ENCODE data around the gene TASL. TPM values are rescaled to one million over a fixed set of nuclear protein-coding genes. Genes with fewer than 3 reads are reported as not detected.
"Not testable (repeated sequence)": the region's sequence is repeated elsewhere in the genome, so short reads cannot be mapped to it uniquely, and the experiment has no call there.

Gene TASL
- total RNA-seq, 1 donor from 2014 or later = 1.9 TPM

DNA sequence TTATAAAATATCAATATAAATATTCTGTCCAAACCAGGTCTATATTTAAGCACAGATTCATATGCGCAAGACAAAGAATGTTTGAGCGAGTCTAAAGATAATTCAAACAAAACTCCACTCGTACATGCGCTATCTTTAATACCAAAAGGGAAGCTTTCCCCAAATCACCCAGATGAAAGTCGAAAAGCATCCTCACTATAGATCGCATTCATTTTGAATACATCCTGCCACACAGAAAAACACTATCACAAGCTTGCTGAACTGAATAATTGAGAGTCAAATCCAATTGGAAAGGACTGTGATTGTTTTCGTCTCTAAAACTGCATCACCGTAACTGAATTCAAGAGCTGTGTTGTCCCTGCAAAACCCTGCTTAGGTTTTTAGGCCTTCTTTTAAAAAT, 685 bp downstream of the TASL start:
- no peak for DNase-seq

DNA sequence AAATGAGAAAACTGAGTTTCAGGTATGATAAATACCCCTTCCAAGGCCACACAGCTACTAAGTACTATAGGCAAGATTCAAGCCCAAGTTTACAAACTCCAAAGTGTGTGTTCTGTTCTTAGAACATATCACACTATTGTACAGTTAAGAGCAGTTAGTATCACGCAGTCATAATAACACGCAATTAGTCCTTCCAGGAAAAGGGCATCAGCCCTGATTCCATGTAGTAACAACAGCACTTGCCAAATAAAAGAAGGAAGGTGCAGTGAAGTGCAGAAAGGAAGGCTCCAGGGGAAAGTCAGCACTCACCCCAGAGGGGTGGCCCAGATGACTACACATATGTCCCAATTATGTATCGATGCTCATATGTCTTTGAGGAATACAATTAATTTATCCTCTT, 4.4 kb downstream of the TASL start:
- no peak for DNase-seq

DNA sequence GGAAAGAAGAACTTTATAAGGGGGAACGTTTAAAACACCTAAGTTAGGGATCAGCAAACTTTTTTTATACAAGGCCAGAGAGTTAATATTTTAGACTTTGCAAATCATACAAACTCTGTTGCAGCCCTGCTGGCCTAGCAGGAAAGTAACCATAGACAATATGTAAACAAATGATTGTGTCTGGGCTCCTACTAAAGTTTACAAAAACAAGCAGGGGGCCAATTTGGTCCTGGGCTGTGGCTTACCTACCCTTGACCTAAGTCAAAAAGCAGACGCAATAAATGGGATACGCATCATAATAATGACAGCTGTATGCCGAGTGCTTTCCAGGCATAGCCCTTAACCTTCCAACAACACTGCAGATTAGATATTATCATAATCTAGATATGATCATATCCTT, 4.9 kb downstream of the TASL start:
- DNase-seq = no peak

DNA sequence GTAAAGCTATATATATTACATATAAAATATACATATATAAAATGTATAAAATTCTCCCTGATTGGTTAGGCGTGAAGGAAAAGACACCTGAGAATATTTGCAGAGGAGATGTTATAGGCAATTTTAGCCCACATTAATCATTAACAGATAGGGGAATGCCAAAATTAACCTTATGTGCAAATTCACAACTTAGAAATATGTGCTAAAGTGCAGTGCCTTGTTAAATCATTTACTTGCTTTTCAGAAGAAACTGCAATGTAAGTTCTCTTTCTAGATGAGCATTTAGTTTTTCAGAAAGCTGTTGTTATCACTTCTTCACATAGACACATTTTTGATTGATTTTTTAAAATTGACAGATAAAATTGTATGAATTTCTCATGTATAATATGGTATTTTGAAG, 5.6 kb downstream of the TASL start:
- DNase-seq = no peak

DNA sequence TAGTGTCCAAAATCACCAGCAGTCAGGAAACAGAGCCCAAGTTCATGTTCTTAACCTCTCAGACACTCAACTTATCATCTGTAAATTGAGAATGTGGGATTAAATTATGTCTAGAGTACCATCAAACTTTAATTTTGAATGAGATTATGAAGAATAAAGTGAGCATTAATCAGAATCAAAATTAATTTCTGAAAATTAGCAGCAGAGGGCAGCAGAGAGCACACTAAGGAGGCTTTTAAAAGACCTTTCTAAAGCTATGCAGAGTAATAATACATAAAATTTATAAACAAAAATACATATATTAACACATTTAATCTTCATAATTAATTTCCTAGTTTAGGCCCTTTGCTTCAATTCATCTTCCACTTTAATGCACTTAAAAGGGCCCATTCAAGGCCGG, 7.1 kb downstream of the TASL start:
- no peak for DNase-seq

DNA sequence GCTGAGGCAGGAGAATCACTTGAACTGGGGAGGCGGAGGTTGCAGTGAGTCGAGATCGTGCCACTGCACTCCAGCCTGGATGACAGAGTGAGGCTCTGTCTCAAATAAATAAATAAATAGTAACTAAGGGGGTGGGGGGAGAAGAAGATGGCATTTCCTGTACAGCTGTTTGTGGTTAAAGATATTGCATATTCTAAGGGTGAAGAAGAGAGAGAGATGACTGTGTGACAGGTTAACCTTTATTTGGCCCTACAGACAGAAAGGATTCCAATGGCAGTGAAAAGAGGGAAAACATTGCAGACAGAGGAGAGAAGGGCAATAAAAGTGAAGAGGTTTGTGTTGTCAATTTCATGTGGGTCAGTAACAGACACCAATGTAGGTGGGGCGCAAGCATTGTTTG, 9.4 kb downstream of the TASL start:
- DNase-seq = no peak

DNA sequence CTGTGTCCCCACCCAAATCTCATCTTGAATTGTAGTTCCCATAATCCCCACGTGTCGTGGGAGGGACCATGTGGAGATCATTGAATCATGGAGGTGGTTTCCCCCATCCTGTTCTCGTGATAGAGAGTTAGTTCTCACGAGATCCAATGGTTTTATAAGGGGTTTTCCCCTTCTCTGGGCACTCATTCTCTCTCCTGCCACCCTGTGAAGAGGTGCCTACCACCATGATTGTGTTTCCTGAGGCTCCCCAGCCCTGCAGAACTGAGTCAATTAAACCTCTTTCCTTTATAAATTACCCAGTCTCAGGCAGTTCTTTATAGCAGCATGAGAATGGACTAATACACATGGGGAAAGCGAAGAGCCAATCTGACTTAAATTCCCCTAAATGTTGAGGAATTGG, 14.5 kb downstream of the TASL start:
- not testable (repeated sequence) for DNase-seq

DNA sequence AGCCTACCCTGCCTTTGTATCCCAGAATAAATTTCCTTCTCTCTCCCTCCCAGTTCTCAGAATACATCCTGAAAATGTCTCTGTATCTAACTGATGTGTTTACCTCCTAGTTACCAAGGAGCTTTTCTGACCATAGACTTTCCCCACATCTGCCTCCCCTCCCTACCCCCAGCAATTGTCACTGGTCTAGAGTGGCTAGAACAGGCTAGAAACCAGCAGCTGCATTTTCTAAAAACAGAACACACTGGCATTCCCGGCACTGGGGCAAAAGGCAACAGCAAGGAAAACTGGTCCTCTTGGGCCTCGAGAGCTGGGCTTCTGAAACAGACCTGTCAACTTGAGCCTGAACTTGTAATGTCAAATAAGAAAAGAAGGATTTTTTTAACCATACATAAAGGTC, 16.4 kb downstream of the TASL start:
- DNase-seq = no peak

DNA sequence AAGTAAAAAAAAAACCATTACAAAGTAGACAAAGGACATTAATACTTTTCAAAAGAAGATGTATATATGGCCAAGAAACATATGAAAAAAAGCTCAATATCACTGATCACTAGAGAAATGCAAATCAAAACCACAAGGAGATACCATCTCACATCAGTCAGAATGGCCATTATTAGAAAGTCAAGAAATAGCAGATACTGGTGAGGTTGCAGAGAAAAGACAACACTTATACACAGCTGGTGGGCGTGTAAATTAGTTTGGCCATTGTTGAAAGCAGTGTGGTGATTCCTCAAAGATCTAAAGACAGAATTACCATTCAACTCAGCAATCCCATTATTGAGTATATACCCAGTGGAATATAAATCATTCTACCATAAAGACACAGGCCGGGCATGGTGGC, 39.3 kb downstream of the TASL start:
- no peak for DNase-seq

DNA sequence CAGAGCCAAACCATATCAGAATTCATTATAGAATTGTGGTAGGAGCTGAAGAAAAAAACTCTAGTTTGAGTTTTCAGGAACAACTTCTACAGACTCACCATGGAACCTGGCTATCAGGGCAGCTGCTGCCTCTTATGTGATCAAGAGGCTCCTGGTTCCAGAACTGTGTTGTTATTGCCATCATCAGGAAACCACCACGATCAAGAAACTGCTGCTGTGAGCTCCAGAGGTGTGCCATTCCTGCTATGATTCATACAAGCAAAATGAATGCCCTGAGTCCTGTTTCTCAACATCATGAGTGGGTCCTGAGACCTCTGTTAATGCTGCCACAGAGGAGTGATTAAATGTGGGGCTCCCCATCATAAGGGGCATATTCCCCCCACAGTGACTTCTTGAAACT, 43.7 kb downstream of the TASL start:
- no peak for DNase-seq

DNA sequence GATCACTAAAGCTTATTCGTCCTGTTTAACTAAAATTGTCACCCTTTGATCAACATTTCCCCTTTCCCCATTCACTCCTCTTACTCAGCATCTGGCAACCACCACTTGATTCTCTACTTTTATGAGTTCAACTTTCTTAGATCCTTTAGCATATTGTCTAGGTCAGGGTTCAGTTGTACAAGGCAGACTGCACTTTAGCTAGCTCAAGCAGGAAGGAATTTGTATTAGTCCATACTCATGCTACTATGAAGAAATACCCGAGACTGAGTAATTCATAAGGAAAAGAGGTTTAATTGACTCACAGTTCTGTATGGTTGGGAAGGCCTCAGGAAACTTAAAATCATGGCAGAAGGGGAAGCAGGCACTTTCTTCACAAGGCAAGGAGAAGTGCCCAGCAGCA, 44.3 kb downstream of the TASL start:
- DNase-seq = no peak

DNA sequence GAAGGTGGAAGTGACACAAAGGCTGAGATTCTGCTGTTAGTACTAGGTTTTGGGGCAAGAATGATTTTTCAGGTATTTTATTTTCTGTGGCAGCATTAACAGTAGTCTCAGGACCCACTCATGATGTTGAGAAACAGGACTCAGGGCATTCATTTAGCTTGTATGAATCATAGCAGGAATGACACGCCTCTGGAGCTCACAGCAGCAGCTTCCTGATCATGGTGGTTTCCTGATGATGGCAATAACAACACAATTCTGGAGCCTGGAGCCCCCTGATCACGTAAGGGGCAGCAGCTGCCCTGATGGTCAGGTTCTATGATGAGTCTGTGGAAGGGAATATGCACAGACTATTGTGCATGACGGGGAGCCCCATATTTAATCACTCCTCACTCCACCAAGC, 47.0 kb downstream of the TASL start:
- no peak for DNase-seq

DNA sequence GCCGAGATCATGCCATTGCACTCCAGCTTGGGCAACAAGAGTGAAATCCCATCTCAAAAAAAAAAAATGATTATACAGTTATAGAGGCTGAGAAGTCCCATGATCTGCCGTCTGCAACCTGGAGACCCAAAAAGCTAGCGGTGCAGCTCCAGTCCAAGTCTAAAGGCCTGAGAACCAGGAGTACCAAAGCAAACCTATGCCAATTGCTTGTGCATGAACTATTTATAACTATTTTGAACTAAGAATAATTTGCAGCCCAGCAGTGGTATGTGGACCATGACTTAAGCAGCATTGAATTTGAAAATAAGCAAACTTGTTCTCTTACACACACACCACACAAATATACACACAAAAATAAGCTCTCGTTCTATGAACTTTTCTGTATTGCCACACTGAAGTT, 51.8 kb downstream of the TASL start:
- DNase-seq = no peak

DNA sequence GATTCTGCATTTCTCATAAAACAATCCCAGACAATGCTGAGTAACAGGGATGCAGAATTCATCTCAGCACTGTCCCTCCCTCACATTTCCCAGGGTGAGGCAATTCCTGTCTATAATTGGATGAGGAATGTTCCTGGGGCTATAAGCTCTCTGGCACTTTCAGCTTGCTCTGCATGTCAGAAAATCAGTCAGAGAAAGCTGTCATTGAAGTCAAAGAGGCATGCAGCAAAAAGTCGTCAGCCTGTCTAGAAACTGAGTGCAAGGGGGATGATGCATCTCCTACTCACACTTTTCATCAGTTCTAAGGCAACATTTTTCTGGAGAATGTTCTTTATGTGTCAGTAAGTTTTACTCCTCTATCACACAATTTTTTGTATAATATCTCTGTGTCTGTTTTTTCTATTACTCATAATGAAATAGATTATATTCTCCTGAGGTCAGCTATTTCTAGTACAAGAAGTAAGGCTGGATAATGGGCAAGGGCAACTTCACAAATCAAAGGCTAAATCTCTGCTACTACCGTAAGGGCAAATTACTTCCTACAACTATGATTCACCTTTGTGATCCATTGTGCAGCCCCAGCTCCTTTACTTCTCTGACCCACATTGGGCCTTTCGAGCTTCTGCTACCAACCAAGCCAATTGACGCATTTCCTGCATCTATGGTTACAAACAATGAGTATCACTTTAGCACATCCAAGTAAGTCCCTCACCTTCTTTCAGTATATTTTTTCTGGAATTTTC, 56.0 kb downstream of the TASL start:
- no peak for DNase-seq

DNA sequence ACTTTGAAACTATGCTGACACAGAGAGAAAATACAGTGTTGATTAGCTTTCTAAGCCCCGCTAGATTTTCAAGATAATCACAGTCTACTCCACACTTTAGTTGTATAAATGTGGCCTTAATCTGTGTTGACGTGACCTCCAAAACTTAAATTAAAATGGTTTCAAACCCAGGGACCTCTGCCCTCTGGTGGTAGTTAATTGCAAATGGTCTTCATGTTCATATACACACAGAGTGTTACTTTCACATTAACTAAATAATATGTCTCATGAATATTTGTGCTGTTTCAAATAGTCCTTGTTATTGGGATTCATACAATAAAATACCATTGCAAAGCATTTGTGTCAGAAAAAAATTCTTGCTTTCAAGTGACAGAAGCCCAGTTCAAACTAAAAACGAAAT, 64.3 kb downstream of the TASL start:
- DNase-seq = no peak

Small RNA genes lying within 50 kb of the gene (small RNA-seq; reads per million reads assigned to genes)
- not detected for gene CKS1BP6 (ENCODE audit: low replicate concordance)

Other genes with a start within 250 kb of the TASL start
- gene GK, start 75.7 kb upstream of the TASL start, total RNA-seq = 12.5 TPM

Data from skin of body (tissue), 3 donors.